Measurements from ENCODE around the gene CALM3. TPM values are rescaled to one million over a fixed set of nuclear protein-coding genes. Genes with fewer than 3 reads are reported as not detected.

CALM3 gene
- total RNA-seq, 1 experiment from 2014 or later = 343 TPM

DNA sequence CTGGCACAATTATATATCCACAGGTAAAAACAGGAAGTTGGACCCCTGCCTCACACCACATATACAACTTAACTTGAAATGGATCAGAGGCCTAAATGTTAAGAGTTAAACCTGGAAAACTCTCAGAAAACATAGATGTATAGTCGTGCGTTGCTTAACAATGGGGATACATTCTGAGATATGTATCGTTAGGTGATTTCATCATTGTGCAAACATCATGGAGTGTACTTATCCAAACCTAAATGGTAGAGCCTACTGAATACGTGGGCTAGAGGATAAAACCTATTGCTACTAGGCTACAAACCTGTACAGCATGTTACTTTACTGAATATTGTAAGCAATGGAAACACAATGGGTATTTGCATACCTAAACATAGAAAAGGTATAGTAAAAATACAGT is 14.8 kb upstream of the CALM3 start:
- Mint-ChIP-seq H3K4me1 (no peaks in the 10 kb centered on the region), H3K27ac (no peak overlapping the region), H3K9me3 (no peaks in the 10 kb centered on the region), H3K36me3 (ENCODE audit: insufficient read depth in 1 of 3, low read depth in 3 of 3) (no peaks in the 10 kb centered on the region), H3K27me3 (ENCODE audit: low read depth) (peaks cover 17% of the 10 kb centered on the region), H3K4me3 (no peak overlapping the region)
- Histone ChIP-seq H4K5ac (ENCODE audit: insufficient read length, low read depth, low read length) (no peak overlapping the region), H4K20me1 (ENCODE audit: control insufficient read depth, insufficient read depth, insufficient read length) (no peaks in the 10 kb centered on the region), H2BK20ac (ENCODE audit: low read depth, low read length, poor library complexity, severe bottlenecking) (no peak overlapping the region), H3K9ac (ENCODE audit: extremely low read depth, insufficient read length, low read length) (no peak overlapping the region), H3K4ac (ENCODE audit: low read depth, low read length) (no peak overlapping the region), H3K27me3 (ENCODE audit: insufficient read depth, low read length) (no peaks in the 10 kb centered on the region), H2BK5ac (ENCODE audit: insufficient read length, low read length) (no peak overlapping the region), H4K8ac (replicated peaks; ENCODE audit: insufficient read length, low read depth, low read length) (no peak overlapping the region), H3K79me2 (ENCODE audit: insufficient read depth, low read length) (no peaks in the 10 kb centered on the region), H3K23me2 (ENCODE audit: insufficient read length, low read depth, low read length, poor library complexity, severe bottlenecking) (no peaks in the 10 kb centered on the region), H2AFZ (ENCODE audit: low read length) (no peak overlapping the region), H2BK12ac (ENCODE audit: insufficient read length, low read depth, low read length) (no peak overlapping the region), H2BK120ac (ENCODE audit: low read depth, low read length, poor library complexity, severe bottlenecking) (no peak overlapping the region), H3K79me1 (ENCODE audit: insufficient read depth, low read depth, low read length, poor library complexity, severe bottlenecking) (no peaks in the 10 kb centered on the region), H3K23ac (ENCODE audit: insufficient read length, low read depth, low read length) (no peak overlapping the region), H3K4me1 (ENCODE audit: insufficient read depth, low read length) (no peaks in the 10 kb centered on the region), H3K14ac (ENCODE audit: insufficient read depth, low read length) (no peak overlapping the region), H3K56ac (ENCODE audit: insufficient read length, low read depth, low read length) (no peak overlapping the region), H4K91ac (ENCODE audit: insufficient read length, low read depth, low read length) (no peak overlapping the region), H3K9me3 (ENCODE audit: control insufficient read depth, low read depth, low read length) (no peaks in the 10 kb centered on the region), H2AK5ac (ENCODE audit: insufficient read length, low read length) (no peak overlapping the region), H3T11ph (ENCODE audit: low read length) (no peak overlapping the region), H2BK15ac (ENCODE audit: low read depth, low read length) (no peak overlapping the region), H3K18ac (ENCODE audit: insufficient read length, low read depth, low read length) (no peak overlapping the region), H3K4me2 (ENCODE audit: insufficient read depth, insufficient read length, low read length) (no peak overlapping the region), H3K27ac (ENCODE audit: insufficient read length, low read depth, low read length) (no peak overlapping the region)
- WGBS (ENCODE audit: extremely low coverage, insufficient read length, low lambda C conversion rate) = no CpG with 5 or more reads among the region's 4 CpGs
- no peak for DNase-seq
- TF ChIP-seq CTCF (conservative IDR thresholded peaks at IDR 0.05) = no peak

All from H9 (cell line).